ENCODE measurements around the gene FBXL17. TPM values are rescaled to one million over a fixed set of nuclear protein-coding genes. Genes with fewer than 3 reads are reported as not detected.

FBXL17 gene
- total RNA-seq, 1 donor from 2014 or later: 11.6 TPM

- Histone ChIP-seq H3K4me3 (ENCODE audit: low read depth, low read length) (no peak overlapping the region), H3K27me3 (ENCODE audit: control insufficient read depth, insufficient read depth, low read length) (no peaks in the 10 kb centered on the region), H3K36me3 (ENCODE audit: control insufficient read depth, insufficient read depth, low read length) (no peaks in the 10 kb centered on the region)
- TF ChIP-seq CTCF (IDR thresholded peaks at IDR 0.05; ENCODE audit: insufficient read depth, low read length, poor library complexity, severe bottlenecking): no peak
- no peak for DNase-seq (ENCODE audit: low read depth)
Observed at GRCh38 chr5:108321341-108321740, 60.6 kb downstream of the FBXL17 start.

- H3K36me3 ChIP-seq (ENCODE audit: control insufficient read depth, insufficient read depth, low read length): no peaks in the 10 kb centered on the region
- DNase-seq (ENCODE audit: low read depth): no peak
- no peak overlapping the region for H3K4me3 ChIP-seq (ENCODE audit: low read depth, low read length)
- TF ChIP-seq CTCF (IDR thresholded peaks at IDR 0.05; ENCODE audit: insufficient read depth, low read length, poor library complexity, severe bottlenecking): no peak
- H3K27me3 ChIP-seq (ENCODE audit: control insufficient read depth, insufficient read depth, low read length): no peaks in the 10 kb centered on the region
Observed at GRCh38 chr5:108320231-108320630, 61.7 kb downstream of the FBXL17 start.

- no peak overlapping the region for H3K4me3 ChIP-seq (ENCODE audit: low read depth, low read length)
- no peak for TF ChIP-seq CTCF (IDR thresholded peaks at IDR 0.05; ENCODE audit: insufficient read depth, low read length, poor library complexity, severe bottlenecking)
- no peak for DNase-seq (ENCODE audit: low read depth)
- H3K36me3 ChIP-seq (ENCODE audit: control insufficient read depth, insufficient read depth, low read length): no peaks in the 10 kb centered on the region
- no peaks in the 10 kb centered on the region for H3K27me3 ChIP-seq (ENCODE audit: control insufficient read depth, insufficient read depth, low read length)
Observed at GRCh38 chr5:108315829-108316228, 66.1 kb downstream of the FBXL17 start.

GRCh38 chr5:108312258-108312657 lies 69.6 kb downstream of the FBXL17 start:
- no peaks in the 10 kb centered on the region for H3K36me3 ChIP-seq (ENCODE audit: control insufficient read depth, insufficient read depth, low read length)
- DNase-seq (ENCODE audit: low read depth): no peak
- no peak overlapping the region for H3K4me3 ChIP-seq (ENCODE audit: low read depth, low read length)
- TF ChIP-seq CTCF (IDR thresholded peaks at IDR 0.05; ENCODE audit: insufficient read depth, low read length, poor library complexity, severe bottlenecking): no peak
- H3K27me3 ChIP-seq (ENCODE audit: control insufficient read depth, insufficient read depth, low read length): no peaks in the 10 kb centered on the region

- TF ChIP-seq CTCF (IDR thresholded peaks at IDR 0.05; ENCODE audit: insufficient read depth, low read length, poor library complexity, severe bottlenecking): no peak
- no peak for DNase-seq (ENCODE audit: low read depth)
Observed at GRCh38 chr5:108311682-108312081, 70.2 kb downstream of the FBXL17 start.

GRCh38 chr5:108303611-108304010 lies 78.3 kb downstream of the FBXL17 start:
- Histone ChIP-seq H3K27me3 (ENCODE audit: control insufficient read depth, insufficient read depth, low read length) (no peaks in the 10 kb centered on the region), H3K4me3 (ENCODE audit: low read depth, low read length) (no peak overlapping the region), H3K36me3 (ENCODE audit: control insufficient read depth, insufficient read depth, low read length) (no peaks in the 10 kb centered on the region)
- no peak for TF ChIP-seq CTCF (IDR thresholded peaks at IDR 0.05; ENCODE audit: insufficient read depth, low read length, poor library complexity, severe bottlenecking)
- no peak for DNase-seq (ENCODE audit: low read depth)

More at GRCh38 chr5:108311682-108312081, 70.2 kb downstream of the FBXL17 start:
- no peaks in the 10 kb centered on the region for H3K36me3 ChIP-seq (ENCODE audit: control insufficient read depth, insufficient read depth, low read length)
- H3K27me3 ChIP-seq (ENCODE audit: control insufficient read depth, insufficient read depth, low read length): no peaks in the 10 kb centered on the region
- H3K4me3 ChIP-seq (ENCODE audit: low read depth, low read length): no peak overlapping the region

Measured in kidney epithelial cell (primary cell).